NCI-H128 (cell line): ENCODE data around the gene GTPBP6.
"Not testable (repeated sequence)": the region's sequence is repeated elsewhere in the genome, so short reads cannot be mapped to it uniquely, and the experiment has no call there.

ENCODE experiments used
- DNase-seq: peaks from one replicate; lab custom pipeline; 2025; ENCODE audit not compliant: unreplicated experiment; lab: John Stamatoyannopoulos, UW

The GTPBP6 gene

GRCh38 chrX:267771-268261 is 50.8 kb downstream of the GTPBP6 start:
- no peak for DNase-seq

- DNase-seq = no peak
Measured at GRCh38 chrX:265502-265901, 53.1 kb downstream of the GTPBP6 start.

- DNase-seq = no peak
Measured at GRCh38 chrX:264634-265455, 53.8 kb downstream of the GTPBP6 start.

- not testable (repeated sequence) for DNase-seq
Measured at GRCh38 chrX:264006-264405, 54.6 kb downstream of the GTPBP6 start.

GRCh38 chrX:262381-262909 is 56.2 kb downstream of the GTPBP6 start:
- no peak for DNase-seq

GRCh38 chrX:261919-262352 is 56.7 kb downstream of the GTPBP6 start:
- DNase-seq = no peak

GRCh38 chrX:261167-261918 is 57.3 kb downstream of the GTPBP6 start:
- no peak for DNase-seq

GRCh38 chrX:259692-260355 is 58.8 kb downstream of the GTPBP6 start:
- no peak for DNase-seq

GRCh38 chrX:258291-259040 is 60.1 kb downstream of the GTPBP6 start:
- no peak for DNase-seq

GRCh38 chrX:257681-258289 is 60.8 kb downstream of the GTPBP6 start:
- DNase-seq = no peak

- not testable (repeated sequence) for DNase-seq
Measured at GRCh38 chrX:257054-257453, 61.5 kb downstream of the GTPBP6 start.

- DNase-seq = no peak
Measured at GRCh38 chrX:255923-256331, 62.7 kb downstream of the GTPBP6 start.
